Prostate gland (tissue), 2 donors: Measurements from ENCODE around the gene TDRD9.

ENCODE experiments used
- POLR2A ChIP-seq: fragments of 450-650 bp; IDR thresholded peaks from one replicate; pipeline ENCODE4 v1.6.1; 2016; ENCODE audit warnings: antibody characterized with exemption, mild to moderate bottlenecking
- POLR2AphosphoS5 ChIP-seq: sonication (generic); formaldehyde crosslinking; IDR thresholded peaks from one replicate; pipeline ENCODE4 v1.6.1; 2017; ENCODE audit warnings: antibody characterized with exemption
- TF ChIP-seq, protein P1 (sequence below), 4 experiments: fragments of 200-600 bp in 2 of 4; fragments of 450-650 bp in 2 of 4; sonication (generic) in 2 of 4; IDR thresholded peaks; 1 replicate in 3 of 4; 2 replicates in 1 of 4; pipeline ENCODE4 v1.5.1; 2016 to 2019; ENCODE audit warnings: antibody characterized with exemption in 4 of 4, mild to moderate bottlenecking in 2 of 4, moderate library complexity in 2 of 4

DNA sequence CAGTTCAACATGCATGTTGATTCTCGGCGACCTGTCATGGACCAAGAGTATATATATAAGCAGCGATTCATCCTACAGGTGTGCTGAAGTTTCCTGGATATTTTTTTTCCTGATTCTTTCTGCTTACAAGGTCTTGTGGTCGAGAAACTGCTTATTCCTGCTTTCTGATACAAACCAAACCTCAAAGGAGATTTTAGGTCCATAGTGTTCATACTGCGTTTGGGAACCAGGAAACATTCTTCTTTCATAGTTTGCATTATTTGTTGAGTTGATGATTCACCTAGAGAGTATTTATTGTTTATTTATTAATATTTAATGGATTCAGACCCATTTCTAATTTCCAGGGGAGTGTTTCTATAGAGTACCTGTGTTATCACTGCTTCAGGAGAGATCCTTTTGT, 86.5 kb downstream of the TDRD9 start:
- TF ChIP-seq, protein P1, sequence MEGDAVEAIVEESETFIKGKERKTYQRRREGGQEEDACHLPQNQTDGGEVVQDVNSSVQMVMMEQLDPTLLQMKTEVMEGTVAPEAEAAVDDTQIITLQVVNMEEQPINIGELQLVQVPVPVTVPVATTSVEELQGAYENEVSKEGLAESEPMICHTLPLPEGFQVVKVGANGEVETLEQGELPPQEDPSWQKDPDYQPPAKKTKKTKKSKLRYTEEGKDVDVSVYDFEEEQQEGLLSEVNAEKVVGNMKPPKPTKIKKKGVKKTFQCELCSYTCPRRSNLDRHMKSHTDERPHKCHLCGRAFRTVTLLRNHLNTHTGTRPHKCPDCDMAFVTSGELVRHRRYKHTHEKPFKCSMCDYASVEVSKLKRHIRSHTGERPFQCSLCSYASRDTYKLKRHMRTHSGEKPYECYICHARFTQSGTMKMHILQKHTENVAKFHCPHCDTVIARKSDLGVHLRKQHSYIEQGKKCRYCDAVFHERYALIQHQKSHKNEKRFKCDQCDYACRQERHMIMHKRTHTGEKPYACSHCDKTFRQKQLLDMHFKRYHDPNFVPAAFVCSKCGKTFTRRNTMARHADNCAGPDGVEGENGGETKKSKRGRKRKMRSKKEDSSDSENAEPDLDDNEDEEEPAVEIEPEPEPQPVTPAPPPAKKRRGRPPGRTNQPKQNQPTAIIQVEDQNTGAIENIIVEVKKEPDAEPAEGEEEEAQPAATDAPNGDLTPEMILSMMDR (IDR thresholded peaks at IDR 0.05) = no peak
- TF ChIP-seq POLR2A (no peak), POLR2AphosphoS5 (no peak)
